Activated CD4-positive, alpha-beta T cell treated with anti-CD3 and anti-CD28 coated beads, Interleukin-2, amount 50 U/mL, for 24 hours (primary cell): ENCODE results near the gene SKIDA1.

Experiments
- DNase-seq, 2 donors: peaks; one replicate each; pipeline ENCODE4 v3.0.0-alpha.2; 2020; ENCODE audit warnings: low read depth in 1 of 2, low spot score in 1 of 2

SKIDA1 gene

DNA sequence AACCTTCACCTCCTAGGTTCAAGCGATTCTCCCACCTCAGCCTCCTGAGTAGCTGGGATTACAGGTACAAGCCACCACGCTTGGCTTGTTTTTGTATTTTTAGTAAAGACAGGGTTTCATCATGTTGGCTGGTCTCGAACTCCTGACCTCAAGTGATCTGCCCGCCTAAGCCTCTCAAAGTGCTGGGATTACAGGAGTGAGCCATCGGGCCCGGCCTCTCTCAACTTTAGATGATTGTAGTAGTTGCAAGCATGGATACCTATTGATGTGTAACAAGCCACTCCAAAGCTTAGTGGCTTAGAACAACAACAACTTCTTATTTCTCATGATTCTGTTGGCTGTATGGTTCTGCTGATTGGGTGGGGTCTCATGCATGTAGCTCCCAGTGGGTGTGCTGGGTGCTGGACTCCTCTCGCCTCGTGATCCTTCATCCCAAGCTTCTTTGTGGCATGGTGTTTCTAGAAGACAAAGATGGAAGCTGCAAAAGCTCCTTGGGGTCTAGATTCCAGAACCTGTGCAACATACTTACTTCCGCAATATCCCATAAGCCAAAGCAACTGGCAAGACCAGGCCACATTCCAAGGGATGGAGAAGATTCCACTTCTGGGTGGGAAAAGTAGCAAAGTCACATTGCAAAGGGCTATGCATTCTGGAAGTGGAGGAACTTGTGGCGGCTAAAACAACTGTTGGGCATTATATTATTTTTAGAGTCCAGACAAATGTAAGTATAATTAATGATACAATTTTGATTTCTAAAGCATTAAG lies 37.9 kb downstream of the SKIDA1 start:
- no peak for DNase-seq

- no peak for DNase-seq
Observed at GRCh38 chr10:21482821-21483220, 42.7 kb downstream of the SKIDA1 start.

GRCh38 chr10:21481407-21481806 lies 44.1 kb downstream of the SKIDA1 start:
- no peak for DNase-seq

- DNase-seq = no peak
Observed at GRCh38 chr10:21479570-21480315, 45.7 kb downstream of the SKIDA1 start.

DNA sequence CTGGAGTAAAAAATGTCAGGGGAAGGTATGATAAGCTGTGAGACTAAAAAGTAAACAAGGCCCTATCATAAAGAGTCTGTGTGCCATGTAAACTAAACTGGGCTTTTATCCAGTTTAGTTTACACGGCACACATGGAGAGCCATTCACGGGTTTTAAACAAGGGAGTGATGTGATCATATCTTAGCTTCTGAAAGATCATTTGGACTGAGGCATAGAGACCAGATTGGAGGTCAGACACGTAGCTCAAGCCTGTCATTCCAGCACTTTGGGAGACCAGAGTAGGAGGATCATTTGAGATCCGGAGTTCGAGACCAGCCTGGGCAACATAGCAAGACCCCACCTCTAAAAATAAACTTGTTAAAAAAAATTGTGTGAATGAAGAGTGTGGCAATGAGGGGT lies 50.1 kb downstream of the SKIDA1 start:
- no peak for DNase-seq

DNA sequence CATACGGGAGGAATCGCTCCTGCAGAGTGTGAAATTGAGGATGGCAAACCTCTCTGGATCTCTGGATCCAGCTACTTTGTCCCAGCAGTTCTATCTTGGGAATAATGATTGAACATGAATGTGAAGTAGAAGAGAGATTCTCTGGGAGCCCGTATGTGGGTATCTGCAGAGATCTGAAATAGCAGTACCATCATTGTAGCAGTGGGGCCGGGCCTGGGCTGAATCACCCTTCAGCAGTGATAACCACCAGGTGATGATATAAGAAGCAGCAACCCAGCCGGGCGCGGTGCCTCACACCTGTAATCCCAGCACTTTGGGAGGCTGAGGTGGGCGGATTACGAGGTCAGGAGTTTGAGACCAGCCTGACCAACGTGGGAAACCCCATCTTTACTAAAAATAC lies 51.9 kb downstream of the SKIDA1 start:
- no peak for DNase-seq

DNA sequence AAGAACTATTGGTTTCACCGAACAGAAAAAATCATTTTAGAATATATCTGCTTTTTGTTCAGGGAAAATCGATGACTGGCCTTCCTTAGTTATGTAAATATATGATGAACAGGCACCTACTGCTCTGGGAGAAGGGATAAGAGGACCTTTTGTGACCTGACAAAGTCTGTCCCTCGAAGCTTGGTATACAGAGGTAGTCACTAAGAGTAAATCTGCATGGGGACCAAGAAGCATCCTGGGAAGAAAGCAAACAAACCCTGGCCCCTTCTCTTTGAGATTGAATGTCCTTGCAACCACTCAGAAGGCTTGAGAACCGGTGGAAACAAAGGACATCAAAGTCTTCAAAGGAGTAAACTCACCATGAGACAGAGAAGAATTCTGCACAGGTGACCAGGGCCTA lies 52.3 kb downstream of the SKIDA1 start:
- DNase-seq = no peak

GRCh38 chr10:21468086-21468485 lies 57.4 kb downstream of the SKIDA1 start:
- no peak for DNase-seq

GRCh38 chr10:21467633-21468032 lies 57.8 kb downstream of the SKIDA1 start:
- DNase-seq = no peak

DNA sequence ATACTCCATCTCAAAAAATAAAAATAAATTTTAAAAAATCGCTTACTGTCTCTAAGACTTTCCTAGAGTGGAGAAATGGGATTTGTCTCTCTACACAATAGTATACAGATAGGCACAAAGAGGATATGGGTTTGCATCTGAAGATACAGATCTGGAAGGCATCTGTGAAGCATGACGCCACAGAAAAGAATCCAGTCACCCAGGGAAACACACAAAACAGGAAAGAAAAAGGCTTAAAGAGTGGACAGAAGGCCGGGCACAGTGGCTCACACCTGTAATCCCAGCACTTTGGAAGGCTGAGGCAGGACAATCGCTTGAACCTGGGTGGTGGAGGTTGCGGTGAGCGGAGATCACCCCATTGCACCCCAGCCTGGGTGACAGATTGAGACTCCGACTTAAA lies 61.3 kb downstream of the SKIDA1 start:
- DNase-seq = no peak
